SK-N-SH treated with all-trans-retinoic acid at 6 μM for 48 hours (cell line): ENCODE measurements around the gene AKT2.

Experiments
- ARNTL ChIP-seq: fragments of 450-650 bp; formaldehyde crosslinking; IDR thresholded peaks from 2 replicates; pipeline ENCODE4 v1.5.0; 2020; ENCODE audit warnings: low read depth, mild to moderate bottlenecking, moderate library complexity, borderline replicate concordance
- BACH2 ChIP-seq: fragments of 250-450 bp; sonication (Bioruptor Pico); IDR thresholded peaks from 2 replicates; pipeline ENCODE4 v1.9.0; 2021; ENCODE audit warnings: mild to moderate bottlenecking, borderline replicate concordance
- CREB5 ChIP-seq: fragments of 250-450 bp; sonication (Bioruptor Pico); IDR thresholded peaks from 2 replicates; pipeline ENCODE4 v1.5.1; 2020; ENCODE audit warnings: low read depth, mild to moderate bottlenecking, moderate library complexity
- CSDC2 ChIP-seq: fragments of 250-450 bp; sonication (Bioruptor Pico); IDR thresholded peaks from 2 replicates; pipeline ENCODE4 v1.5.0; 2020; ENCODE audit warnings: mild to moderate bottlenecking, moderate library complexity
- CSRNP3 ChIP-seq: fragments of 250-450 bp; sonication (Bioruptor Pico); IDR thresholded peaks from 2 replicates; pipeline ENCODE4 v1.5.1; 2021; ENCODE audit warnings: mild to moderate bottlenecking, moderate library complexity
- ESRRG ChIP-seq: fragments of 250-450 bp; sonication (Bioruptor Pico); IDR thresholded peaks from 2 replicates; pipeline ENCODE4 v1.6.1; 2021; ENCODE audit warnings: mild to moderate bottlenecking
- GLIS3 ChIP-seq: fragments of 250-450 bp; sonication (Bioruptor Pico); IDR thresholded peaks from 2 replicates; pipeline ENCODE4 v1.5.0; 2020; ENCODE audit warnings: mild to moderate bottlenecking, moderate library complexity
- ISL1 ChIP-seq: fragments of 250-450 bp; sonication (Bioruptor Pico); IDR thresholded peaks from 2 replicates; pipeline ENCODE4 v2.1.2; 2022; ENCODE audit warnings: mild to moderate bottlenecking, moderate library complexity
- OSR1 ChIP-seq: fragments of 250-450 bp; sonication (Bioruptor Pico); IDR thresholded peaks from 2 replicates; pipeline ENCODE4 v1.8.0; 2022; ENCODE audit warnings: moderate library complexity, mild to moderate bottlenecking, inconsistent platforms
- PATZ1 ChIP-seq: fragments of 250-450 bp; sonication (Bioruptor Pico); IDR thresholded peaks from 2 replicates; pipeline ENCODE4 v1.8.0; 2020; ENCODE audit warnings: mild to moderate bottlenecking, moderate library complexity, borderline replicate concordance
- RARB ChIP-seq: fragments of 250-450 bp; sonication (Bioruptor Pico); IDR thresholded peaks from 2 replicates; pipeline ENCODE4 v1.8.0; 2021; ENCODE audit warnings: mild to moderate bottlenecking, moderate library complexity
- SNAI2 ChIP-seq: fragments of 250-450 bp; sonication (Bioruptor Pico); IDR thresholded peaks from 2 replicates; pipeline ENCODE4 v1.5.0; 2020; ENCODE audit warnings: mild to moderate bottlenecking, moderate library complexity
- TSHZ2 ChIP-seq: fragments of 250-450 bp; sonication (Bioruptor Pico); IDR thresholded peaks from 2 replicates; pipeline ENCODE4 v1.5.0; 2020; ENCODE audit warnings: mild to moderate bottlenecking, moderate library complexity
- ZFP3 ChIP-seq: fragments of 250-450 bp; sonication (Bioruptor Pico); IDR thresholded peaks from 2 replicates; pipeline ENCODE4 v1.5.0; 2020; ENCODE audit warnings: mild to moderate bottlenecking, moderate library complexity

- TF ChIP-seq GLIS3: no peak
- no peak for TF ChIP-seq CREB5 (CRISPR knock-in tag)
- TF ChIP-seq SNAI2 (CRISPR knock-in tag): no peak
- no peak for TF ChIP-seq TSHZ2 (CRISPR knock-in tag)
- no peak for TF ChIP-seq PATZ1 (CRISPR knock-in tag)
- no peak for TF ChIP-seq ESRRG (CRISPR knock-in tag)
- TF ChIP-seq ZFP3 (CRISPR knock-in tag): no peak
- TF ChIP-seq CSDC2 (CRISPR knock-in tag): no peak
- no peak for TF ChIP-seq OSR1
- no peak for TF ChIP-seq RARB
- TF ChIP-seq ARNTL: no peak
- no peak for TF ChIP-seq ISL1 (CRISPR knock-in tag)
- no peak for TF ChIP-seq BACH2 (CRISPR knock-in tag)
- TF ChIP-seq CSRNP3 (CRISPR knock-in tag): no peak
These were observed 86.7 kb downstream of the AKT2 start for GRCh38 chr19:40198272-40198990.
